HepG2 (cell line): ENCODE data around the gene RPH3AL. TPM values are rescaled to one million over a fixed set of nuclear protein-coding genes. Genes with fewer than 3 reads are reported as not detected.

ENCODE experiments used
- ARNTL ChIP-seq: sonication (generic); formaldehyde crosslinking; IDR thresholded peaks from 2 replicates; pipeline ENCODE4 v1.4.0; 2020; ENCODE audit warnings: mild to moderate bottlenecking, missing genetic modification reagents
- FOXA3 ChIP-seq: IDR thresholded peaks from 2 replicates; pipeline ENCODE4 v1.6.1; 2016; ENCODE audit warnings: missing genetic modification reagents, missing compliant biosample characterization
- HMGA1 ChIP-seq: sonication (generic); formaldehyde crosslinking; conservative IDR thresholded peaks from 2 replicates; pipeline ENCODE4 v1.4.0; 2020; ENCODE audit warnings: missing genetic modification reagents
- KAT7 ChIP-seq: IDR thresholded peaks from 2 replicates; pipeline ENCODE4 v1.6.1; 2018; ENCODE audit warnings: borderline replicate concordance, missing compliant biosample characterization
- MLLT10 ChIP-seq: sonication (generic); formaldehyde crosslinking; IDR thresholded peaks from 2 replicates; pipeline ENCODE4 v1.4.0; 2020; ENCODE audit warnings: missing genetic modification reagents
- MXD4 ChIP-seq: IDR thresholded peaks from 2 replicates; pipeline ENCODE4 v1.6.1; 2016; ENCODE audit warnings: mild to moderate bottlenecking, missing biosample characterization, missing genetic modification reagents
- NFE2L2 ChIP-seq: fragments of 150-350 bp; IDR thresholded peaks from 2 replicates; pipeline ENCODE4 v1.6.1; 2014; ENCODE audit warnings: low read length
- PHF8 ChIP-seq: sonication (generic); formaldehyde crosslinking; IDR thresholded peaks from 2 replicates; pipeline ENCODE4 v1.5.0; 2020; ENCODE audit warnings: missing genetic modification reagents
- PITX1 ChIP-seq: sonication (generic); formaldehyde crosslinking; IDR thresholded peaks from 2 replicates; pipeline ENCODE4 v1.5.1; 2020; ENCODE audit warnings: mild to moderate bottlenecking, missing genetic modification reagents
- POLR2AphosphoS2 ChIP-seq: IDR thresholded peaks from 2 replicates; pipeline ENCODE4 v1.6.1; 2011; ENCODE audit warnings: low read depth, low read length, improper control_type of control experiment
- PTBP1 ChIP-seq: fragments of 200-400 bp; formaldehyde crosslinking; IDR thresholded peaks from 2 replicates; pipeline ENCODE4 v1.6.1; 2018; ENCODE audit warnings: low read length, low read depth; ENCODE audit not compliant: poor library complexity, severe bottlenecking
- SP2 ChIP-seq: sonication (generic); formaldehyde crosslinking; IDR thresholded peaks from 2 replicates; pipeline ENCODE4 v1.5.1; 2020; ENCODE audit warnings: mild to moderate bottlenecking, missing genetic modification reagents
- SSRP1 ChIP-seq: IDR thresholded peaks from 2 replicates; pipeline ENCODE4 v1.6.1; 2016; ENCODE audit warnings: control low read depth
- TSC22D2 ChIP-seq: sonication (generic); formaldehyde crosslinking; IDR thresholded peaks from 2 replicates; pipeline ENCODE4 v1.5.1; 2020; ENCODE audit warnings: missing genetic modification reagents, mild to moderate bottlenecking, borderline replicate concordance
- ZFYVE20 ChIP-seq: sonication (generic); formaldehyde crosslinking; IDR thresholded peaks from 2 replicates; pipeline ENCODE4 v1.8.0; 2023; ENCODE audit warnings: low read depth, mild to moderate bottlenecking, moderate library complexity, missing genetic modification reagents, borderline replicate concordance
- ZNF773 ChIP-seq: sonication (generic); formaldehyde crosslinking; IDR thresholded peaks from 2 replicates; pipeline ENCODE4 v1.4.0; 2020; ENCODE audit warnings: missing genetic modification reagents, borderline replicate concordance
- polyA plus RNA-seq, 8 experiments: library from polyadenylated mRNA; depleted of rRNA in 3 of 8; stranded (reverse) in 7 of 8; unstranded in 1 of 8; fragments of >200 nt; fragmentation: Illumina TruSeq in 4 of 8; extraction: Trizol in 4 of 8; gene quantifications; 2 replicates each; pipeline versions ENCODE4 v1.2.1 to v1.2.3, GENCODE V29; 2011 to 2016; ENCODE audit warnings: low read depth in 4 of 8, missing spikeins in 1 of 8, mixed read lengths in 1 of 8; ENCODE audit not compliant: insufficient read depth in 1 of 8
- total RNA-seq, 5 experiments: library from RNA; depleted of rRNA; stranded (reverse); fragments of >200 nt; fragmentation: Illumina TruSeq; extraction: Trizol; gene quantifications; 2 replicates each; pipeline ENCODE4 v1.2.3, GENCODE V29; 2016; ENCODE audit warnings: low read depth in 1 of 5
- TF ChIP-seq, protein P1 (sequence below): IDR thresholded peaks from 2 replicates; pipeline ENCODE4 v1.6.1; 2016; ENCODE audit warnings: missing compliant biosample characterization, missing genetic modification reagents, borderline replicate concordance
- TF ChIP-seq, protein P2 (sequence below): sonication (generic); formaldehyde crosslinking; IDR thresholded peaks from 2 replicates; pipeline ENCODE4 v1.8.0; 2022; ENCODE audit warnings: mild to moderate bottlenecking, missing genetic modification reagents; ENCODE audit not compliant: insufficient replicate concordance
- TF ChIP-seq, protein P3 (sequence below): sonication (generic); formaldehyde crosslinking; IDR thresholded peaks from 2 replicates; pipeline ENCODE4 v1.4.0; 2020; ENCODE audit warnings: missing genetic modification reagents
- TF ChIP-seq, protein P4 (sequence below): sonication (generic); formaldehyde crosslinking; IDR thresholded peaks from 2 replicates; pipeline ENCODE4 v1.8.0; 2022; ENCODE audit warnings: missing genetic modification reagents, mild to moderate bottlenecking, inconsistent platforms, borderline replicate concordance
- TF ChIP-seq, protein P5 (sequence below): sonication (generic); formaldehyde crosslinking; IDR thresholded peaks from 2 replicates; pipeline ENCODE4 v1.4.0; 2020; ENCODE audit warnings: missing genetic modification reagents, borderline replicate concordance

RPH3AL gene
- total and polyA plus RNA-seq, 2 of the 13 experiments (the other 11 are each of a cell fraction or from before 2014, with no cell fraction given): 7.8 to 16.4 TPM

- TF ChIP-seq KAT7 (CRISPR knock-in tag) (no peak), SSRP1 (CRISPR knock-in tag) (no peak), HMGA1 (CRISPR knock-in tag) (no peak), ZFYVE20 (CRISPR knock-in tag) (no peak), PITX1 (CRISPR knock-in tag) (no peak), PTBP1 (no peak), FOXA3 (peak; percentile 87), SP2 (CRISPR knock-in tag) (no peak), ZNF773 (no peak), ARNTL (CRISPR knock-in tag) (peak; percentile 56; the same call in 1 of the 2 replicates), MXD4 (peak; percentile 44), PHF8 (CRISPR knock-in tag) (peak; percentile 79), TSC22D2 (CRISPR knock-in tag) (no peak; the same call in 1 of the 2 replicates), MLLT10 (CRISPR knock-in tag) (no peak), NFE2L2 (no peak; the same call in 1 of the 2 replicates), POLR2AphosphoS2 (no peak)
- TF ChIP-seq, protein P1, sequence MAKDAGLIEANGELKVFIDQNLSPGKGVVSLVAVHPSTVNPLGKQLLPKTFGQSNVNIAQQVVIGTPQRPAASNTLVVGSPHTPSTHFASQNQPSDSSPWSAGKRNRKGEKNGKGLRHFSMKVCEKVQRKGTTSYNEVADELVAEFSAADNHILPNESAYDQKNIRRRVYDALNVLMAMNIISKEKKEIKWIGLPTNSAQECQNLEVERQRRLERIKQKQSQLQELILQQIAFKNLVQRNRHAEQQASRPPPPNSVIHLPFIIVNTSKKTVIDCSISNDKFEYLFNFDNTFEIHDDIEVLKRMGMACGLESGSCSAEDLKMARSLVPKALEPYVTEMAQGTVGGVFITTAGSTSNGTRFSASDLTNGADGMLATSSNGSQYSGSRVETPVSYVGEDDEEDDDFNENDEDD (CRISPR knock-in tag): peak; percentile 45; the same call in 1 of the 2 replicates
- TF ChIP-seq, protein P2, sequence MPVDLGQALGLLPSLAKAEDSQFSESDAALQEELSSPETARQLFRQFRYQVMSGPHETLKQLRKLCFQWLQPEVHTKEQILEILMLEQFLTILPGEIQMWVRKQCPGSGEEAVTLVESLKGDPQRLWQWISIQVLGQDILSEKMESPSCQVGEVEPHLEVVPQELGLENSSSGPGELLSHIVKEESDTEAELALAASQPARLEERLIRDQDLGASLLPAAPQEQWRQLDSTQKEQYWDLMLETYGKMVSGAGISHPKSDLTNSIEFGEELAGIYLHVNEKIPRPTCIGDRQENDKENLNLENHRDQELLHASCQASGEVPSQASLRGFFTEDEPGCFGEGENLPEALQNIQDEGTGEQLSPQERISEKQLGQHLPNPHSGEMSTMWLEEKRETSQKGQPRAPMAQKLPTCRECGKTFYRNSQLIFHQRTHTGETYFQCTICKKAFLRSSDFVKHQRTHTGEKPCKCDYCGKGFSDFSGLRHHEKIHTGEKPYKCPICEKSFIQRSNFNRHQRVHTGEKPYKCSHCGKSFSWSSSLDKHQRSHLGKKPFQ: no peak
- TF ChIP-seq, protein P3, sequence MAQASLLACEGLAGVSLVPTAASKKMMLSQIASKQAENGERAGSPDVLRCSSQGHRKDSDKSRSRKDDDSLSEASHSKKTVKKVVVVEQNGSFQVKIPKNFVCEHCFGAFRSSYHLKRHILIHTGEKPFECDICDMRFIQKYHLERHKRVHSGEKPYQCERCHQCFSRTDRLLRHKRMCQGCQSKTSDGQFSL (CRISPR knock-in tag): 0 out of 2 replicates have a peak, but pooled peaks have one; percentile 40
- TF ChIP-seq, protein P4, sequence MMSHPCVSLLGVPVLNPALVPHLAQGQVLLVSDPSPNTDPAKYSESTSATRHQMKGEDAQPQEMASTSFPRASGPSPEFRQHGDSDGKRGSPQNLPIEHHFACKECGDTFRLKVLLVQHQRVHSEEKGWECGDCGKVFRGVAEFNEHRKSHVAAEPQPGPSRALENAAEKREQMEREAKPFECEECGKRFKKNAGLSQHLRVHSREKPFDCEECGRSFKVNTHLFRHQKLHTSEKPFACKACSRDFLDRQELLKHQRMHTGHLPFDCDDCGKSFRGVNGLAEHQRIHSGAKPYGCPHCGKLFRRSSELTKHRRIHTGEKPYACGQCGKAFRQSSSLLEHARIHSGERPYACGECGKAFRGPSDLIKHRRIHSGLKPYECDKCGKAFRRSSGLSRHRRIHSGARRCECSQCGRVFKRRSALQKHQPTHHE (CRISPR knock-in tag): no peak
- TF ChIP-seq, protein P5, sequence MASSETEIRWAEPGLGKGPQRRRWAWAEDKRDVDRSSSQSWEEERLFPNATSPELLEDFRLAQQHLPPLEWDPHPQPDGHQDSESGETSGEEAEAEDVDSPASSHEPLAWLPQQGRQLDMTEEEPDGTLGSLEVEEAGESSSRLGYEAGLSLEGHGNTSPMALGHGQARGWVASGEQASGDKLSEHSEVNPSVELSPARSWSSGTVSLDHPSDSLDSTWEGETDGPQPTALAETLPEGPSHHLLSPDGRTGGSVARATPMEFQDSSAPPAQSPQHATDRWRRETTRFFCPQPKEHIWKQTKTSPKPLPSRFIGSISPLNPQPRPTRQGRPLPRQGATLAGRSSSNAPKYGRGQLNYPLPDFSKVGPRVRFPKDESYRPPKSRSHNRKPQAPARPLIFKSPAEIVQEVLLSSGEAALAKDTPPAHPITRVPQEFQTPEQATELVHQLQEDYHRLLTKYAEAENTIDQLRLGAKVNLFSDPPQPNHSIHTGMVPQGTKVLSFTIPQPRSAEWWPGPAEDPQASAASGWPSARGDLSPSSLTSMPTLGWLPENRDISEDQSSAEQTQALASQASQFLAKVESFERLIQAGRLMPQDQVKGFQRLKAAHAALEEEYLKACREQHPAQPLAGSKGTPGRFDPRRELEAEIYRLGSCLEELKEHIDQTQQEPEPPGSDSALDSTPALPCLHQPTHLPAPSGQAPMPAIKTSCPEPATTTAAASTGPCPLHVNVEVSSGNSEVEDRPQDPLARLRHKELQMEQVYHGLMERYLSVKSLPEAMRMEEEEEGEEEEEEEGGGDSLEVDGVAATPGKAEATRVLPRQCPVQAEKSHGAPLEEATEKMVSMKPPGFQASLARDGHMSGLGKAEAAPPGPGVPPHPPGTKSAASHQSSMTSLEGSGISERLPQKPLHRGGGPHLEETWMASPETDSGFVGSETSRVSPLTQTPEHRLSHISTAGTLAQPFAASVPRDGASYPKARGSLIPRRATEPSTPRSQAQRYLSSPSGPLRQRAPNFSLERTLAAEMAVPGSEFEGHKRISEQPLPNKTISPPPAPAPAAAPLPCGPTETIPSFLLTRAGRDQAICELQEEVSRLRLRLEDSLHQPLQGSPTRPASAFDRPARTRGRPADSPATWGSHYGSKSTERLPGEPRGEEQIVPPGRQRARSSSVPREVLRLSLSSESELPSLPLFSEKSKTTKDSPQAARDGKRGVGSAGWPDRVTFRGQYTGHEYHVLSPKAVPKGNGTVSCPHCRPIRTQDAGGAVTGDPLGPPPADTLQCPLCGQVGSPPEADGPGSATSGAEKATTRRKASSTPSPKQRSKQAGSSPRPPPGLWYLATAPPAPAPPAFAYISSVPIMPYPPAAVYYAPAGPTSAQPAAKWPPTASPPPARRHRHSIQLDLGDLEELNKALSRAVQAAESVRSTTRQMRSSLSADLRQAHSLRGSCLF (CRISPR knock-in tag): no peak
Observed at GRCh38 chr17:352421-353212, at the start of gene RPH3AL (continued).
